A673 (cell line): ENCODE results near the gene LRSAM1.

Source experiments
- EZH2 ChIP-seq: fragments of 200-600 bp; sonication (generic); IDR thresholded peaks from 2 replicates; pipeline ENCODE4 v1.6.1; 2017; ENCODE audit warnings: borderline replicate concordance, low read depth, mild to moderate bottlenecking, mixed read lengths, antibody characterized with exemption, low read length; ENCODE audit not compliant: poor library complexity, severe bottlenecking
- TF ChIP-seq, protein P1 (sequence below): fragments of 300-800, 200-600 bp; sonication (generic); conservative IDR thresholded peaks from 2 replicates; pipeline ENCODE4 v1.5.1; 2017; ENCODE audit warnings: low read depth, mild to moderate bottlenecking, antibody characterized with exemption, low read length, moderate library complexity, mixed read lengths

DNA sequence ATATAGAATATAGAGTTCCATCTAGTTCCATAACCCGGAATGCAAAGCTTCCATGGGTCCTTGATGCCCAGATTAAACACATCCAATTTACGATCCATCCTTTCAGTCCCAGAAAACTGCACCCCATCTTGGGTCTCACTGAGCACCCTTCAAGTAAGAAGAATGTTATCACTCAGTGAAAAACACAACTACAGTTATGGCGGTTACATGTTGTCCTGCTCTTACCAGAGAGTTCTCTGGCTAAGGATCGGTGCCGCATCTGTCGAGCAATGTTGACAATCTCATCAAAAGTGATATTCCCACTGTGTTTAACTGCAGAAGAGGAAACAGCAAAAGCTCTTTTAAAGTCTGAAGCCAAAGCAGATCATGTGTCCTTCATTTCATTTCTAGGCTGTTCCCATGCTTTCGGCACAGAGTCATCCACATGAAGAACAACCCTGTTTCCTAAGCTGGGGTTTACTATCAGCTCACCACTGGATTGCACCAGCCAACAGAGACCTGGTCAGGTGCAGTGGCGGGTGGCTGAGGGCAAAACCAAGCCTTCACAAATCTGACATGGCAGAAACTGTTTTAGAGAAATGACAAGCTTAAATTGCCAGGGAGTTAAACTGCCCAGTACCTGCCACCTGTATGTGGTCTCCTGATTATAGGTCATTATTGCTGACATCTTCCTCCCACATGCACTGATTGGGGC is 3.1 kb upstream of the LRSAM1 start:
- TF ChIP-seq, protein P1, sequence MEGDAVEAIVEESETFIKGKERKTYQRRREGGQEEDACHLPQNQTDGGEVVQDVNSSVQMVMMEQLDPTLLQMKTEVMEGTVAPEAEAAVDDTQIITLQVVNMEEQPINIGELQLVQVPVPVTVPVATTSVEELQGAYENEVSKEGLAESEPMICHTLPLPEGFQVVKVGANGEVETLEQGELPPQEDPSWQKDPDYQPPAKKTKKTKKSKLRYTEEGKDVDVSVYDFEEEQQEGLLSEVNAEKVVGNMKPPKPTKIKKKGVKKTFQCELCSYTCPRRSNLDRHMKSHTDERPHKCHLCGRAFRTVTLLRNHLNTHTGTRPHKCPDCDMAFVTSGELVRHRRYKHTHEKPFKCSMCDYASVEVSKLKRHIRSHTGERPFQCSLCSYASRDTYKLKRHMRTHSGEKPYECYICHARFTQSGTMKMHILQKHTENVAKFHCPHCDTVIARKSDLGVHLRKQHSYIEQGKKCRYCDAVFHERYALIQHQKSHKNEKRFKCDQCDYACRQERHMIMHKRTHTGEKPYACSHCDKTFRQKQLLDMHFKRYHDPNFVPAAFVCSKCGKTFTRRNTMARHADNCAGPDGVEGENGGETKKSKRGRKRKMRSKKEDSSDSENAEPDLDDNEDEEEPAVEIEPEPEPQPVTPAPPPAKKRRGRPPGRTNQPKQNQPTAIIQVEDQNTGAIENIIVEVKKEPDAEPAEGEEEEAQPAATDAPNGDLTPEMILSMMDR, result no peak
- no peak for TF ChIP-seq EZH2
